Gastroesophageal sphincter (tissue), 2 donors: ENCODE results near the gene GNPTAB.

Source experiments
- POLR2A ChIP-seq, 2 donors: fragments of 450-650 bp; IDR thresholded peaks; one replicate each; pipeline ENCODE4 v1.6.1; 2017; ENCODE audit warnings: antibody characterized with exemption in 2 of 2, mild to moderate bottlenecking in 2 of 2, moderate library complexity in 1 of 2
- POLR2AphosphoS5 ChIP-seq: sonication (generic); formaldehyde crosslinking; IDR thresholded peaks from one replicate; pipeline ENCODE4 v1.6.1; 2017; ENCODE audit warnings: antibody characterized with exemption

DNA sequence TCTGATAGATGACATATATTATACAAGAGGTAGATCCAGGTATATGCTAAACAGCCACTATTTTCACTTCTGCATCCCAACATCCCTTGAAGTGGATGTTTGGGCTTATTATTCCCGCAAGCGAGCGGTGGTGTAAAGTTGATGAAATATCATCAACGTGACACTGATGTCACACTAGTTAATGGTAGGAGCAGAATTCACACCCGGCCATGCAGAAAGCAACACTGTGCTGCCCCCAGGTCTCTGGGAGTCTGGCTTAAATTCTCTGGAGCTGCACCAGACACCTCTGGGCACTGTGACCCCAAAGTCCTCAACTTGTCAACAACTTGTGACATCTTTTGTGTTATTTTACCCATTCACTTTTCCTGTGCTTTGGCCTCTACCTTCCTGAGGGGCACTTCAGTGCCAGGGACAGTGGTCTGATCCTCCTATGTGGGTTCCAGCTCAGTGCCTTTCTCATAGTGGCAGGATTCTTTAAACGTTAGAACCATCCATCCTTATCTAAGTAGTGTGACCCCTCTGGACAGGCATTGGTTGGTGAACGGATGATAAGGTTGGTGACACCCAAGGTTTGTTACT lies 47.6 kb upstream of the GNPTAB start:
- TF ChIP-seq POLR2A (IDR thresholded peaks at IDR 0.05) (no peak), POLR2AphosphoS5 (no peak)
